ENCODE measurements around the gene CCDC150.

- TF ChIP-seq, protein P1, sequence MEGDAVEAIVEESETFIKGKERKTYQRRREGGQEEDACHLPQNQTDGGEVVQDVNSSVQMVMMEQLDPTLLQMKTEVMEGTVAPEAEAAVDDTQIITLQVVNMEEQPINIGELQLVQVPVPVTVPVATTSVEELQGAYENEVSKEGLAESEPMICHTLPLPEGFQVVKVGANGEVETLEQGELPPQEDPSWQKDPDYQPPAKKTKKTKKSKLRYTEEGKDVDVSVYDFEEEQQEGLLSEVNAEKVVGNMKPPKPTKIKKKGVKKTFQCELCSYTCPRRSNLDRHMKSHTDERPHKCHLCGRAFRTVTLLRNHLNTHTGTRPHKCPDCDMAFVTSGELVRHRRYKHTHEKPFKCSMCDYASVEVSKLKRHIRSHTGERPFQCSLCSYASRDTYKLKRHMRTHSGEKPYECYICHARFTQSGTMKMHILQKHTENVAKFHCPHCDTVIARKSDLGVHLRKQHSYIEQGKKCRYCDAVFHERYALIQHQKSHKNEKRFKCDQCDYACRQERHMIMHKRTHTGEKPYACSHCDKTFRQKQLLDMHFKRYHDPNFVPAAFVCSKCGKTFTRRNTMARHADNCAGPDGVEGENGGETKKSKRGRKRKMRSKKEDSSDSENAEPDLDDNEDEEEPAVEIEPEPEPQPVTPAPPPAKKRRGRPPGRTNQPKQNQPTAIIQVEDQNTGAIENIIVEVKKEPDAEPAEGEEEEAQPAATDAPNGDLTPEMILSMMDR (IDR thresholded peaks at IDR 0.05; ENCODE audit: insufficient read depth, low read length) = no peak
- TF ChIP-seq POLR2AphosphoS5 (IDR thresholded peaks at IDR 0.05; ENCODE audit: low read depth) = no peak
Measured at GRCh38 chr2:196697825-196698224, 58.3 kb downstream of the CCDC150 start.

Measured in HL-60 (cell line).